Endothelial cell of umbilical vein (primary cell): ENCODE data around the gene CCDC70. TPM values are rescaled to one million over a fixed set of nuclear protein-coding genes. Genes with fewer than 3 reads are reported as not detected.

Experiments
- BruUV-seq: library from RNA; stranded (reverse); fragments of 400-500 nt; replicated peaks from 2 replicates; lab custom pipeline; 2021; lab: Mats Ljungman, UMichigan
- CTCF ChIA-PET: fragments of 300-600, 350-600 bp; sonication (Branson Sonifier 250); formaldehyde crosslinking; loops from one replicate; lab custom pipeline; 2021; ENCODE audit warnings: antibody characterized with exemption, inconsistent platforms; lab: Charles Lee
- POLR2A ChIA-PET: fragments of 300-600, 350-600 bp; sonication (Branson Sonifier 250); formaldehyde crosslinking; loops from one replicate; lab custom pipeline; 2021; ENCODE audit warnings: antibody characterized with exemption, inconsistent platforms; lab: Charles Lee
- DNase-seq: peaks from one replicate; pipeline ENCODE4 v3.0.0-alpha.2; 2011; ENCODE audit warnings: low read depth, low spot score
- FAIRE-seq: peaks from 2 replicates; lab custom pipeline; 2011; peaks lifted over from hg19 to GRCh38; lab: Jason Lieb, UNC
- H2AFZ ChIP-seq: 2 replicates; pipeline ENCODE4 v1.6.0; 2012; ENCODE audit warnings: low read depth, low read length, control low read depth, inconsistent platforms
- H3K27ac ChIP-seq: 2 replicates; pipeline ENCODE4 v1.5.1; 2011; ENCODE audit warnings: low read depth, mild to moderate bottlenecking, control low read depth, low read length, moderate library complexity; ENCODE audit not compliant: insufficient read depth
- H3K27me3 ChIP-seq, 2 experiments: 2 replicates each; pipeline versions ENCODE4 v1.6.0 to v1.6.1; 2011; ENCODE audit warnings: low read length in 2 of 2, mixed read lengths in 1 of 2; ENCODE audit not compliant: control insufficient read depth in 2 of 2, insufficient read depth in 2 of 2
- H3K36me3 ChIP-seq, 2 experiments: 2 replicates in 1 of 2; 3 replicates in 1 of 2; pipeline ENCODE4 v1.5.1; 2011; ENCODE audit warnings: low read length in 2 of 2, mild to moderate bottlenecking in 1 of 2, moderate library complexity in 1 of 2; ENCODE audit not compliant: control insufficient read depth in 2 of 2, insufficient read depth in 2 of 2; ENCODE audit errors: extremely low read depth in 1 of 2
- H3K4me1 ChIP-seq: 3 replicates; pipeline ENCODE4 v1.5.1; 2011; ENCODE audit warnings: mild to moderate bottlenecking, low read length; ENCODE audit not compliant: control insufficient read depth, insufficient read depth; ENCODE audit errors: extremely low read depth
- H3K4me2 ChIP-seq: 2 replicates; pipeline ENCODE4 v1.6.1; 2011; ENCODE audit warnings: low read length, control low read depth, mixed read lengths; ENCODE audit not compliant: insufficient read depth
- H3K4me3 ChIP-seq, 3 experiments: fragments of 200-600 bp in 1 of 3; sonication (generic), shearing (Covaris generic) in 1 of 3; replicated peaks in 1 of 3; 2 replicates each; pipeline ENCODE4 v1.5.1; 2011 to 2016; ENCODE audit warnings: control low read depth in 3 of 3, low read length in 3 of 3, mild to moderate bottlenecking in 2 of 3, inconsistent platforms in 1 of 3, low read depth in 1 of 3, moderate library complexity in 1 of 3; ENCODE audit not compliant: insufficient read depth in 1 of 3
- H3K79me2 ChIP-seq: 2 replicates; pipeline ENCODE4 v1.6.0; 2012; ENCODE audit warnings: low read length, inconsistent platforms; ENCODE audit not compliant: control insufficient read depth, insufficient read depth
- H3K9ac ChIP-seq: replicated peaks from 2 replicates; pipeline ENCODE3; 2011; ENCODE audit warnings: low read length, control low read depth; ENCODE audit not compliant: insufficient read depth; ENCODE audit errors: extremely low read depth
- H3K9me1 ChIP-seq: replicated peaks from 3 replicates; pipeline ENCODE4 v1.6.0; 2011; ENCODE audit warnings: mild to moderate bottlenecking, low read length; ENCODE audit not compliant: control insufficient read depth, insufficient read depth; ENCODE audit errors: extremely low read depth
- H3K9me3 ChIP-seq: replicated peaks from 2 replicates; pipeline ENCODE4 v1.5.1; 2012; ENCODE audit warnings: low read length, inconsistent platforms; ENCODE audit not compliant: control insufficient read depth, insufficient read depth
- H4K20me1 ChIP-seq: replicated peaks from 2 replicates; pipeline ENCODE3; 2011; ENCODE audit warnings: mild to moderate bottlenecking, low read length; ENCODE audit not compliant: control insufficient read depth, insufficient read depth; ENCODE audit errors: extremely low read depth
- CTCF ChIP-seq, 2 donors: IDR thresholded peaks; 1 replicate in 1 of 2; 2 replicates in 1 of 2; pipeline ENCODE4 v1.5.1; 2011; ENCODE audit warnings: low read length in 2 of 2, mild to moderate bottlenecking in 2 of 2, moderate library complexity in 2 of 2, control low read depth in 1 of 2, inconsistent platforms in 1 of 2, low read depth in 1 of 2; ENCODE audit not compliant: insufficient read depth in 1 of 2; ENCODE audit errors: extremely low read depth in 1 of 2
- FOS ChIP-seq: IDR thresholded peaks from 2 replicates; pipeline ENCODE4 v1.6.1; 2011; ENCODE audit warnings: mild to moderate bottlenecking, low read length, moderate library complexity, borderline replicate concordance; ENCODE audit not compliant: insufficient read depth
- GATA2 ChIP-seq: IDR thresholded peaks from 2 replicates; pipeline ENCODE4 v1.7.0; 2011; ENCODE audit warnings: low read depth, mild to moderate bottlenecking, moderate library complexity, mixed read lengths, low read length; ENCODE audit not compliant: insufficient read length, insufficient read depth
- JUN ChIP-seq: IDR thresholded peaks from 2 replicates; pipeline ENCODE4 v1.6.1; 2011; ENCODE audit warnings: borderline replicate concordance, low read depth; ENCODE audit not compliant: insufficient read length, insufficient read depth
- MAX ChIP-seq: IDR thresholded peaks from 2 replicates; pipeline ENCODE4 v1.6.1; 2011; ENCODE audit not compliant: insufficient read depth, insufficient read length
- MYC ChIP-seq: IDR thresholded peaks from one replicate; pipeline ENCODE4 v1.6.1; 2011; ENCODE audit warnings: mild to moderate bottlenecking, low read depth, low read length
- dilution Hi-C: fragments of 300-500 bp; cut with MboI; formaldehyde crosslinking; loops from one replicate; pipeline ENCODE4 v1.15.0; 2019; ENCODE audit warnings: low sequenced_read_pairs; ENCODE audit not compliant: extremely low pct_ligation_motif_present
- intact Hi-C: fragments of 100-400 bp; cut with micrococcal nuclease; formaldehyde crosslinking; loops from one replicate; pipeline ENCODE4 v1.10.0; 2022
- polyA plus RNA-seq, 4 experiments: library from polyadenylated mRNA; depleted of rRNA in 3 of 4; stranded (reverse) in 3 of 4; unstranded in 1 of 4; fragments of >200 nt; gene quantifications; 2 replicates each; pipeline versions ENCODE4 v1.2.1 to v1.2.3, GENCODE V29; 2011 to 2012; ENCODE audit warnings: missing spikeins in 1 of 4
- total RNA-seq: library from RNA; stranded (reverse); gene quantifications from 2 replicates; pipeline ENCODE4 v1.2.3, GENCODE V29; 2021

CCDC70 gene
- total and polyA plus RNA-seq, 2 donors (not counting 3 experiments of a cell fraction or from before 2014, with no cell fraction given) = not detected

- Histone ChIP-seq H3K4me1 (no peaks in the 10 kb centered on the region), H4K20me1 (no peaks in the 10 kb centered on the region), H3K9ac (no peak overlapping the region), H3K27ac (no peak overlapping the region), H2AFZ (no peak overlapping the region), H3K79me2 (no peaks in the 10 kb centered on the region), H3K4me2 (no peak overlapping the region), H3K9me1 (no peaks in the 10 kb centered on the region), H3K36me3 (no peaks in the 10 kb centered on the region), H3K27me3 (peaks cover 14 to 27% of the 10 kb centered on the region in 2 experiments), H3K9me3 (no peaks in the 10 kb centered on the region), H3K4me3 (no peak overlapping the region)
- ChIA-PET POLR2A (no interaction called here), CTCF (no interaction called here)
- TF ChIP-seq GATA2 = no peak
- TF ChIP-seq JUN = no peak
- no peak for TF ChIP-seq FOS
- no peak for TF ChIP-seq MYC
- TF ChIP-seq MAX = no peak
- no peak for TF ChIP-seq CTCF (IDR thresholded peaks at IDR 0.05; ENCODE audit: extremely low read depth in 1 of 2, insufficient read depth in 1 of 2, low read depth in 1 of 2, low read length in 2 of 2)
- no TSS peak for BruUV-seq
- DNase-seq (no peak), FAIRE-seq (no peak)
- intact Hi-C loops (no loop called here), dilution Hi-C loops (no loop called here)
Observed at GRCh38 chr13:51820016-51820597, 41.7 kb upstream of the CCDC70 start.
